Mammary epithelial cell (primary cell): ENCODE measurements around the gene TMEM238L.

Source experiments
- CTCF ChIP-seq, 2 donors: IDR thresholded peaks in 1 of 2; conservative IDR thresholded peaks in 1 of 2; 2 replicates each; pipeline ENCODE4 v1.5.1; 2011 to 2012; ENCODE audit warnings: inconsistent platforms in 2 of 2, low read length in 2 of 2, mild to moderate bottlenecking in 2 of 2, control low read depth in 1 of 2, low read depth in 1 of 2; ENCODE audit not compliant: insufficient read depth in 1 of 2; ENCODE audit errors: extremely low read depth in 1 of 2
- EZH2 ChIP-seq: IDR thresholded peaks from 2 replicates; pipeline ENCODE4 v1.6.1; 2012; ENCODE audit warnings: low read length, inconsistent platforms, borderline replicate concordance

GRCh38 chr17:10797476-10798328 lies 6.2 kb downstream of the TMEM238L start:
- TF ChIP-seq CTCF (conservative IDR thresholded peaks at IDR 0.05 in 1 of 2, IDR thresholded peaks at IDR 0.05 in 1 of 2; ENCODE audit: extremely low read depth in 1 of 2, insufficient read depth in 1 of 2, low read depth in 1 of 2, low read length in 2 of 2) (no peak), EZH2 (no peak)
